CD4-positive, alpha-beta T cell treated with Interleukin-15 for 4 hours (primary cell): ENCODE data around the gene WDR1.

ENCODE experiments used
- DNase-seq: peaks from one replicate; pipeline ENCODE4 v3.0.0-alpha.2; 2020; ENCODE audit warnings: low spot score

The WDR1 gene

GRCh38 chr4:10085386-10085785 is 31.2 kb downstream of the WDR1 start:
- DNase-seq: no peak

GRCh38 chr4:10084651-10085358 is 31.8 kb downstream of the WDR1 start:
- no peak for DNase-seq

GRCh38 chr4:10083861-10084641 is 32.5 kb downstream of the WDR1 start:
- DNase-seq: no peak

- no peak for DNase-seq
Observed at GRCh38 chr4:10083331-10083771, 33.2 kb downstream of the WDR1 start.

- DNase-seq: no peak
Observed at GRCh38 chr4:10082459-10083272, 33.9 kb downstream of the WDR1 start.

GRCh38 chr4:10082047-10082446 is 34.6 kb downstream of the WDR1 start:
- no peak for DNase-seq

- DNase-seq: no peak
Observed at GRCh38 chr4:10081218-10081606, 35.4 kb downstream of the WDR1 start.

GRCh38 chr4:10080589-10081217 is 35.9 kb downstream of the WDR1 start:
- DNase-seq: no peak

- no peak for DNase-seq
Observed at GRCh38 chr4:10079912-10080588, 36.5 kb downstream of the WDR1 start.

GRCh38 chr4:10079256-10079655 is 37.3 kb downstream of the WDR1 start:
- no peak for DNase-seq

- no peak for DNase-seq
Observed at GRCh38 chr4:10078481-10079233, 37.9 kb downstream of the WDR1 start.

GRCh38 chr4:10077483-10078335 is 38.9 kb downstream of the WDR1 start:
- no peak for DNase-seq

GRCh38 chr4:10077076-10077475 is 39.5 kb downstream of the WDR1 start:
- no peak for DNase-seq

- DNase-seq: no peak
Observed at GRCh38 chr4:10075953-10076391, 40.6 kb downstream of the WDR1 start.

GRCh38 chr4:10075158-10075863 is 41.3 kb downstream of the WDR1 start:
- DNase-seq: no peak

- peak; percentile 14 for DNase-seq
Observed at GRCh38 chr4:10074767-10075105, 41.9 kb downstream of the WDR1 start.

- DNase-seq: no peak
Observed at GRCh38 chr4:10074076-10074766, 42.4 kb downstream of the WDR1 start.

GRCh38 chr4:10072420-10073017 is 44.1 kb downstream of the WDR1 start:
- DNase-seq: no peak
